GM23338 (cell line): ENCODE measurements around the gene CLEC2D. TPM values are rescaled to one million over a fixed set of nuclear protein-coding genes. Genes with fewer than 3 reads are reported as not detected.

Experiments
- ATAC-seq: fragments of 200-7000 bp; cut with Tn5 transposase; 3 replicates; pipeline ENCODE4 v1.9.1; 2020
- DNase-seq: peaks from one replicate; pipeline ENCODE4 v3.0.0-alpha.2; 2015; ENCODE audit warnings: low spot score
- H2AFZ ChIP-seq: fragments of 200-600 bp; sonication (generic); 2 replicates; pipeline ENCODE4 v1.8.0; 2016; ENCODE audit warnings: antibody characterized with exemption, mild to moderate bottlenecking, moderate library complexity
- H3F3A ChIP-seq: fragments of 200-600 bp; sonication (generic); replicated peaks from 2 replicates; pipeline ENCODE4 v1.8.0; 2017; ENCODE audit warnings: antibody characterized with exemption, mixed run types, low read depth
- H3K27ac ChIP-seq: fragments of 200-600 bp; sonication (generic); 2 replicates; pipeline ENCODE4 v1.6.1; 2016; ENCODE audit warnings: low read depth
- H3K27me3 ChIP-seq: fragments of 200-600 bp; sonication (generic); 2 replicates; pipeline ENCODE4 v1.8.0; 2016; ENCODE audit warnings: mild to moderate bottlenecking, mixed run types, moderate library complexity; ENCODE audit not compliant: insufficient read depth
- H3K36me3 ChIP-seq: fragments of 200-600 bp; sonication (generic); 2 replicates; pipeline ENCODE4 v1.8.0; 2016; ENCODE audit warnings: mild to moderate bottlenecking; ENCODE audit not compliant: insufficient read depth
- H3K4me1 ChIP-seq: fragments of 200-600 bp; sonication (generic); 2 replicates; pipeline ENCODE4 v1.8.0; 2016; ENCODE audit warnings: mild to moderate bottlenecking, moderate library complexity; ENCODE audit not compliant: insufficient read depth
- H3K4me2 ChIP-seq: fragments of 200-600 bp; sonication (generic); 2 replicates; pipeline ENCODE4 v1.7.1; 2017; ENCODE audit warnings: mixed run types
- H3K4me3 ChIP-seq: fragments of 200-600 bp; sonication (generic); 2 replicates; pipeline ENCODE4 v1.6.1; 2016; ENCODE audit warnings: mixed run types
- H3K79me2 ChIP-seq: fragments of 200-600 bp; sonication (generic); replicated peaks from 2 replicates; pipeline ENCODE4 v1.8.0; 2017; ENCODE audit warnings: mild to moderate bottlenecking; ENCODE audit not compliant: insufficient read depth
- H3K9me2 ChIP-seq: fragments of 200-600 bp; sonication (generic); 2 replicates; pipeline ENCODE4 v1.8.0; 2017; ENCODE audit not compliant: insufficient read depth
- H4K20me1 ChIP-seq: fragments of 200-600 bp; sonication (generic); replicated peaks from 2 replicates; pipeline ENCODE4 v1.8.0; 2017; ENCODE audit warnings: mild to moderate bottlenecking; ENCODE audit not compliant: insufficient read depth
- H3K27ac Mint-ChIP-seq: 2 replicates; pipeline ENCODE4 v1.8.0; 2020; ENCODE audit warnings: inconsistent platforms, mild to moderate bottlenecking, moderate library complexity, mixed read lengths
- H3K27me3 Mint-ChIP-seq: 3 replicates; pipeline ENCODE4 v1.8.0; 2022; ENCODE audit warnings: low read depth, mild to moderate bottlenecking, moderate library complexity, mixed read lengths, inconsistent platforms; ENCODE audit not compliant: insufficient read depth, poor library complexity
- H3K36me3 Mint-ChIP-seq: 3 replicates; pipeline ENCODE4 v1.8.0; 2021; ENCODE audit warnings: low read depth, mild to moderate bottlenecking, inconsistent platforms, moderate library complexity, mixed read lengths
- H3K4me1 Mint-ChIP-seq: 3 replicates; pipeline ENCODE4 v1.8.0; 2020; ENCODE audit warnings: mild to moderate bottlenecking, inconsistent platforms, mixed read lengths
- H3K4me3 Mint-ChIP-seq: 3 replicates; pipeline ENCODE4 v1.8.0; 2021; ENCODE audit warnings: moderate library complexity, mild to moderate bottlenecking, inconsistent platforms, mixed read lengths
- H3K9me3 Mint-ChIP-seq: 3 replicates; pipeline ENCODE4 v1.8.0; 2020; ENCODE audit warnings: moderate library complexity, mild to moderate bottlenecking, inconsistent platforms, mixed read lengths
- CREB1 ChIP-seq: fragments of 250-450 bp; sonication (Bioruptor Pico); IDR thresholded peaks from 2 replicates; pipeline ENCODE4 v1.5.0; 2020; ENCODE audit warnings: low read depth, mild to moderate bottlenecking, moderate library complexity
- EZH2phosphoT487 ChIP-seq: fragments of 200-600 bp; sonication (generic); IDR thresholded peaks from one replicate; pipeline ENCODE4 v1.8.1; 2018; ENCODE audit warnings: antibody characterized with exemption; ENCODE audit not compliant: unreplicated experiment
- JUNB ChIP-seq: IDR thresholded peaks from one replicate; pipeline ENCODE4 v1.6.1; 2016; ENCODE audit warnings: antibody characterized with exemption; ENCODE audit not compliant: unreplicated experiment
- ZNF114 ChIP-seq: fragments of 250-450 bp; sonication (Bioruptor Pico); IDR thresholded peaks from 2 replicates; pipeline ENCODE4 v1.5.0; 2020; ENCODE audit warnings: mild to moderate bottlenecking, moderate library complexity
- ZNF331 ChIP-seq: fragments of 250-450 bp; sonication (Bioruptor Pico); IDR thresholded peaks from 2 replicates; pipeline ENCODE4 v1.5.0; 2020; ENCODE audit warnings: low read depth, mild to moderate bottlenecking, moderate library complexity
- ZNF462 ChIP-seq: fragments of 250-450 bp; sonication (Bioruptor Pico); IDR thresholded peaks from 2 replicates; pipeline ENCODE4 v1.5.0; 2020; ENCODE audit warnings: mild to moderate bottlenecking, moderate library complexity
- polyA plus RNA-seq: library from polyadenylated mRNA; unstranded; fragments of >200 nt; fragmentation: Nextera tagmentation; extraction: Ambion mirVana; gene quantifications from 2 replicates; pipeline ENCODE4 v1.2.1, GENCODE V29; 2016
- total RNA-seq: library from RNA; depleted of rRNA; stranded (reverse); fragments of >200 nt; shearing (Covaris generic); gene quantifications from 2 replicates; pipeline ENCODE4 v1.2.3, GENCODE V29; 2014
- TF ChIP-seq, protein P1 (sequence below), 2 experiments: fragments of 200-600 bp in 1 of 2; sonication (generic) in 1 of 2; conservative IDR thresholded peaks; 2 replicates each; pipeline versions ENCODE4 v1.5.1 to v1.6.1; 2016 to 2017; ENCODE audit warnings: antibody characterized with exemption in 2 of 2, low read depth in 2 of 2, mild to moderate bottlenecking in 2 of 2, moderate library complexity in 1 of 2
- TF ChIP-seq, protein P2 (sequence below): IDR thresholded peaks from 2 replicates; pipeline ENCODE4 v1.6.1; 2016; ENCODE audit warnings: antibody characterized with exemption
- TF ChIP-seq, protein P3 (sequence below): IDR thresholded peaks from one replicate; pipeline ENCODE4 v1.6.1; 2018; ENCODE audit warnings: antibody characterized with exemption; ENCODE audit not compliant: unreplicated experiment

Gene CLEC2D
- total and polyA plus RNA-seq, 2 experiments from 2014 or later: 6.9 to 7.1 TPM

GRCh38 chr12:9732921-9733461, 63.5 kb downstream of the CLEC2D start, which contains the start of gene CLECL1:
TSS of gene CLECL1 (minus strand) at chr12:9733097.
- Mint-ChIP-seq H3K4me3 (no peak within 1 kb of the TSS), H3K27me3 (peaks cover 1% of the 10 kb centered on the region), H3K9me3 (no peaks in the 10 kb centered on the region), H3K36me3 (no peaks in the 10 kb centered on the region), H3K4me1 (no peaks in the 10 kb centered on the region), H3K27ac (no peak within 1 kb of the TSS)
- Histone ChIP-seq H4K20me1 (no peaks in the 10 kb centered on the region), H3K27me3 (no peaks in the 10 kb centered on the region), H3F3A (no peaks in the 10 kb centered on the region), H3K79me2 (no peaks in the 10 kb centered on the region), H3K4me3 (no peak within 1 kb of the TSS), H3K4me2 (no peak within 1 kb of the TSS), H3K36me3 (no peaks in the 10 kb centered on the region), H2AFZ (no peak within 1 kb of the TSS), H3K9me2 (no peaks in the 10 kb centered on the region), H3K27ac (no peak within 1 kb of the TSS), H3K4me1 (no peaks in the 10 kb centered on the region)
- DNase-seq (no peak), ATAC-seq (no peak)
- TF ChIP-seq, protein P1, sequence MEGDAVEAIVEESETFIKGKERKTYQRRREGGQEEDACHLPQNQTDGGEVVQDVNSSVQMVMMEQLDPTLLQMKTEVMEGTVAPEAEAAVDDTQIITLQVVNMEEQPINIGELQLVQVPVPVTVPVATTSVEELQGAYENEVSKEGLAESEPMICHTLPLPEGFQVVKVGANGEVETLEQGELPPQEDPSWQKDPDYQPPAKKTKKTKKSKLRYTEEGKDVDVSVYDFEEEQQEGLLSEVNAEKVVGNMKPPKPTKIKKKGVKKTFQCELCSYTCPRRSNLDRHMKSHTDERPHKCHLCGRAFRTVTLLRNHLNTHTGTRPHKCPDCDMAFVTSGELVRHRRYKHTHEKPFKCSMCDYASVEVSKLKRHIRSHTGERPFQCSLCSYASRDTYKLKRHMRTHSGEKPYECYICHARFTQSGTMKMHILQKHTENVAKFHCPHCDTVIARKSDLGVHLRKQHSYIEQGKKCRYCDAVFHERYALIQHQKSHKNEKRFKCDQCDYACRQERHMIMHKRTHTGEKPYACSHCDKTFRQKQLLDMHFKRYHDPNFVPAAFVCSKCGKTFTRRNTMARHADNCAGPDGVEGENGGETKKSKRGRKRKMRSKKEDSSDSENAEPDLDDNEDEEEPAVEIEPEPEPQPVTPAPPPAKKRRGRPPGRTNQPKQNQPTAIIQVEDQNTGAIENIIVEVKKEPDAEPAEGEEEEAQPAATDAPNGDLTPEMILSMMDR (conservative IDR thresholded peaks at IDR 0.05; ENCODE audit: low read depth in 2 of 2): no peak
- no peak for TF ChIP-seq ZNF114 (CRISPR knock-in tag)

DNA sequence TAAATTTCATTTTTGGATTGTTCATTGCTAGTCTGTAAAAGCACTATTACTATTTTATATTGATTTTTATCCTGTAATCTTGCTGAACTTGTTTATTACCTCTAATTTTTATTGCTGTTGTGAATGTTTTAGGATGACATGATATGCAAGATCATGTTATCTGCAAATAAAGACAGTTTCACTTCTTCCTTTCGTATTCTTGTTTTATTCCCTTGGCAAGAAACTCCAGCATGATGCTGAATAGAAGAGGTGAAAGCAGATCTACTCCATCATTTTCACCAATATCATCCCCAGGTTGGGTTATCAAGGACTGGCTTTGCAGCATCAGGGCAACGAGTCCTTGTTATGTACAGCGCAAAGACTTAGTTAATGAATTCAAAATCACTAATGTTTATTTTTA, 66.1 kb downstream of the CLEC2D start:
- ATAC-seq: no peak
- Mint-ChIP-seq H3K27me3 (peaks cover 3% of the 10 kb centered on the region), H3K36me3 (no peaks in the 10 kb centered on the region), H3K27ac (no peak overlapping the region), H3K4me1 (no peaks in the 10 kb centered on the region), H3K9me3 (no peaks in the 10 kb centered on the region), H3K4me3 (no peak overlapping the region)
- Histone ChIP-seq H3K27ac (no peak overlapping the region), H3F3A (no peaks in the 10 kb centered on the region), H3K79me2 (no peaks in the 10 kb centered on the region), H3K4me2 (no peak overlapping the region), H4K20me1 (no peaks in the 10 kb centered on the region), H3K36me3 (no peaks in the 10 kb centered on the region), H3K4me3 (no peak overlapping the region), H3K4me1 (peaks cover 6% of the 10 kb centered on the region), H2AFZ (no peak overlapping the region), H3K27me3 (no peaks in the 10 kb centered on the region), H3K9me2 (peaks cover 5% of the 10 kb centered on the region; the same call in 1 of the 2 replicates)
- DNase-seq: no peak
- no peak for TF ChIP-seq JUNB
- TF ChIP-seq, protein P2, sequence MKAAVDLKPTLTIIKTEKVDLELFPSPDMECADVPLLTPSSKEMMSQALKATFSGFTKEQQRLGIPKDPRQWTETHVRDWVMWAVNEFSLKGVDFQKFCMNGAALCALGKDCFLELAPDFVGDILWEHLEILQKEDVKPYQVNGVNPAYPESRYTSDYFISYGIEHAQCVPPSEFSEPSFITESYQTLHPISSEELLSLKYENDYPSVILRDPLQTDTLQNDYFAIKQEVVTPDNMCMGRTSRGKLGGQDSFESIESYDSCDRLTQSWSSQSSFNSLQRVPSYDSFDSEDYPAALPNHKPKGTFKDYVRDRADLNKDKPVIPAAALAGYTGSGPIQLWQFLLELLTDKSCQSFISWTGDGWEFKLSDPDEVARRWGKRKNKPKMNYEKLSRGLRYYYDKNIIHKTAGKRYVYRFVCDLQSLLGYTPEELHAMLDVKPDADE: no peak
- TF ChIP-seq ZNF462 (CRISPR knock-in tag): no peak
- TF ChIP-seq, protein P3, sequence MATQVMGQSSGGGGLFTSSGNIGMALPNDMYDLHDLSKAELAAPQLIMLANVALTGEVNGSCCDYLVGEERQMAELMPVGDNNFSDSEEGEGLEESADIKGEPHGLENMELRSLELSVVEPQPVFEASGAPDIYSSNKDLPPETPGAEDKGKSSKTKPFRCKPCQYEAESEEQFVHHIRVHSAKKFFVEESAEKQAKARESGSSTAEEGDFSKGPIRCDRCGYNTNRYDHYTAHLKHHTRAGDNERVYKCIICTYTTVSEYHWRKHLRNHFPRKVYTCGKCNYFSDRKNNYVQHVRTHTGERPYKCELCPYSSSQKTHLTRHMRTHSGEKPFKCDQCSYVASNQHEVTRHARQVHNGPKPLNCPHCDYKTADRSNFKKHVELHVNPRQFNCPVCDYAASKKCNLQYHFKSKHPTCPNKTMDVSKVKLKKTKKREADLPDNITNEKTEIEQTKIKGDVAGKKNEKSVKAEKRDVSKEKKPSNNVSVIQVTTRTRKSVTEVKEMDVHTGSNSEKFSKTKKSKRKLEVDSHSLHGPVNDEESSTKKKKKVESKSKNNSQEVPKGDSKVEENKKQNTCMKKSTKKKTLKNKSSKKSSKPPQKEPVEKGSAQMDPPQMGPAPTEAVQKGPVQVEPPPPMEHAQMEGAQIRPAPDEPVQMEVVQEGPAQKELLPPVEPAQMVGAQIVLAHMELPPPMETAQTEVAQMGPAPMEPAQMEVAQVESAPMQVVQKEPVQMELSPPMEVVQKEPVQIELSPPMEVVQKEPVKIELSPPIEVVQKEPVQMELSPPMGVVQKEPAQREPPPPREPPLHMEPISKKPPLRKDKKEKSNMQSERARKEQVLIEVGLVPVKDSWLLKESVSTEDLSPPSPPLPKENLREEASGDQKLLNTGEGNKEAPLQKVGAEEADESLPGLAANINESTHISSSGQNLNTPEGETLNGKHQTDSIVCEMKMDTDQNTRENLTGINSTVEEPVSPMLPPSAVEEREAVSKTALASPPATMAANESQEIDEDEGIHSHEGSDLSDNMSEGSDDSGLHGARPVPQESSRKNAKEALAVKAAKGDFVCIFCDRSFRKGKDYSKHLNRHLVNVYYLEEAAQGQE: no peak
- TF ChIP-seq CREB1 (CRISPR knock-in tag): no peak
- no peak for TF ChIP-seq ZNF331 (CRISPR knock-in tag)
- TF ChIP-seq EZH2phosphoT487: no peak
